Femur (tissue), 1 donor: Measurements from ENCODE around the gene TPM1.
"Not testable (repeated sequence)": the region's sequence is repeated elsewhere in the genome, so short reads cannot be mapped to it uniquely, and the experiment has no call there.

Experiments used
- DNase-seq: peaks from one replicate; pipeline ENCODE4 v3.0.0-alpha.2; 2017

Gene TPM1

GRCh38 chr15:63075984-63076713 lies 33.6 kb downstream of the TPM1 start:
- no peak for DNase-seq

- no peak for DNase-seq
Observed at GRCh38 chr15:63076714-63077046, 34.1 kb downstream of the TPM1 start.

GRCh38 chr15:63077952-63078351 lies 35.4 kb downstream of the TPM1 start:
- DNase-seq = no peak

- no peak for DNase-seq
Observed at GRCh38 chr15:63079947-63080626, 37.5 kb downstream of the TPM1 start.

GRCh38 chr15:63080634-63081250 lies 38.2 kb downstream of the TPM1 start:
- no peak for DNase-seq

- no peak for DNase-seq
Observed at GRCh38 chr15:63082366-63082765, 39.8 kb downstream of the TPM1 start.

GRCh38 chr15:63083044-63083443 lies 40.5 kb downstream of the TPM1 start:
- no peak for DNase-seq

- DNase-seq = no peak
Observed at GRCh38 chr15:63083541-63083940, 41.0 kb downstream of the TPM1 start.

- DNase-seq = no peak
Observed at GRCh38 chr15:63084806-63085205, 42.3 kb downstream of the TPM1 start.

- DNase-seq = no peak
Observed at GRCh38 chr15:63085289-63085688, 42.7 kb downstream of the TPM1 start.

- no peak for DNase-seq
Observed at GRCh38 chr15:63086271-63086670, 43.7 kb downstream of the TPM1 start.

GRCh38 chr15:63086947-63087346 lies 44.4 kb downstream of the TPM1 start:
- no peak for DNase-seq

- no peak for DNase-seq
Observed at GRCh38 chr15:63088533-63089245, 46.1 kb downstream of the TPM1 start.

- peak; percentile 81 for DNase-seq
Observed at GRCh38 chr15:63089260-63090043, 46.9 kb downstream of the TPM1 start.

- no peak for DNase-seq
Observed at GRCh38 chr15:63090472-63090871, 47.9 kb downstream of the TPM1 start.

GRCh38 chr15:63090887-63091286 lies 48.3 kb downstream of the TPM1 start:
- DNase-seq = no peak

- no peak for DNase-seq
Observed at GRCh38 chr15:63091679-63092446, 49.3 kb downstream of the TPM1 start.

GRCh38 chr15:63093486-63094205 lies 51.1 kb downstream of the TPM1 start:
- peak; percentile 86 for DNase-seq

- DNase-seq = no peak
Observed at GRCh38 chr15:63094495-63094931, 52.0 kb downstream of the TPM1 start.

- DNase-seq = no peak
Observed at GRCh38 chr15:63096178-63096577, 53.6 kb downstream of the TPM1 start.

GRCh38 chr15:63098901-63099300 lies 56.4 kb downstream of the TPM1 start:
- DNase-seq = not testable (repeated sequence)
